ENCODE results near the gene SCML2. TPM values are rescaled to one million over a fixed set of nuclear protein-coding genes. Genes with fewer than 3 reads are reported as not detected.

Gene SCML2
- total RNA-seq, 2 experiments from 2014 or later, result 0.30 to 0.73 TPM

GRCh38 chrX:18351784-18352183 is 2.7 kb downstream of the SCML2 start:
- ChIA-PET POLR2A (no interaction called here), CTCF (no interaction called here)
- intact Hi-C loops (cut with DNase I, micrococcal nuclease), result no loop called here
- H3K27me3 Mint-ChIP-seq, result no peaks in the 10 kb centered on the region
- H3K27ac Mint-ChIP-seq, result no peak overlapping the region
- Histone ChIP-seq H3K36me3 (ENCODE audit: insufficient read depth, low read length) (no peaks in the 10 kb centered on the region), H3K4me3 (ENCODE audit: low read length) (no peak overlapping the region), H3K27ac (ENCODE audit: low read depth in 1 of 2, low read length in 2 of 2) (no peak overlapping the region), H3K9me3 (ENCODE audit: control insufficient read depth in 1 of 2, insufficient read depth in 1 of 2, low read length in 2 of 2) (no peaks in the 10 kb centered on the region), H3K4me1 (ENCODE audit: insufficient read depth, low read length) (peaks cover 10% of the 10 kb centered on the region), H3K27me3 (ENCODE audit: control insufficient read depth in 1 of 2, insufficient read depth in 2 of 2, low read length in 2 of 2) (peaks cover 0 to 5% of the 10 kb centered on the region in 2 experiments)
- DNase-seq, result no peak
- no peaks in the 10 kb centered on the region for H3K9me3 Mint-ChIP-seq
- H3K4me1 Mint-ChIP-seq (ENCODE audit: low read depth), result peaks cover 5% of the 10 kb centered on the region
- TF ChIP-seq CTCF (IDR thresholded peaks at IDR 0.05), result no peak
- ATAC-seq (ENCODE audit: poor library complexity), result no peak
- no peaks in the 10 kb centered on the region for H3K36me3 Mint-ChIP-seq (ENCODE audit: low read depth)
- H3K4me3 Mint-ChIP-seq, result peak overlapping the region; percentile 57

GRCh38 chrX:18348047-18348446 is 6.4 kb downstream of the SCML2 start:
- Mint-ChIP-seq H3K36me3 (ENCODE audit: low read depth) (no peaks in the 10 kb centered on the region), H3K27me3 (no peaks in the 10 kb centered on the region), H3K9me3 (no peaks in the 10 kb centered on the region), H3K4me3 (no peak overlapping the region), H3K4me1 (ENCODE audit: low read depth) (no peaks in the 10 kb centered on the region), H3K27ac (no peak overlapping the region)
- Histone ChIP-seq H3K27ac (ENCODE audit: low read depth in 1 of 2, low read length in 2 of 2) (no peak overlapping the region), H3K9me3 (ENCODE audit: control insufficient read depth in 1 of 2, insufficient read depth in 1 of 2, low read length in 2 of 2) (no peaks in the 10 kb centered on the region), H3K36me3 (ENCODE audit: insufficient read depth, low read length) (no peaks in the 10 kb centered on the region), H3K4me3 (ENCODE audit: low read length) (no peak overlapping the region), H3K4me1 (ENCODE audit: insufficient read depth, low read length) (no peaks in the 10 kb centered on the region), H3K27me3 (ENCODE audit: control insufficient read depth in 1 of 2, insufficient read depth in 2 of 2, low read length in 2 of 2) (peaks cover 0 to 5% of the 10 kb centered on the region in 2 experiments)
- ATAC-seq (ENCODE audit: poor library complexity), result no peak
- no peak for DNase-seq
- intact Hi-C loops (cut with DNase I, micrococcal nuclease), result no loop called here
- POLR2A ChIA-PET, result no interaction called here
- CTCF ChIA-PET, result no interaction called here
- TF ChIP-seq CTCF (IDR thresholded peaks at IDR 0.05), result no peak

GRCh38 chrX:18309401-18309800 is 45.1 kb downstream of the SCML2 start:
- Mint-ChIP-seq H3K36me3 (ENCODE audit: low read depth) (peaks cover 11% of the 10 kb centered on the region), H3K27ac (no peak overlapping the region), H3K27me3 (no peaks in the 10 kb centered on the region), H3K9me3 (no peaks in the 10 kb centered on the region), H3K4me1 (ENCODE audit: low read depth) (no peaks in the 10 kb centered on the region), H3K4me3 (no peak overlapping the region)
- no peaks in the 10 kb centered on the region for H3K36me3 ChIP-seq (ENCODE audit: insufficient read depth, low read length)
- H3K27ac ChIP-seq (ENCODE audit: low read depth in 1 of 2, low read length in 2 of 2), result no peak overlapping the region
- ATAC-seq (ENCODE audit: poor library complexity) (no peak), DNase-seq (no peak)
- H3K4me1 ChIP-seq (ENCODE audit: insufficient read depth, low read length), result no peaks in the 10 kb centered on the region
- no peak overlapping the region for H3K4me3 ChIP-seq (ENCODE audit: low read length)
- no peaks in the 10 kb centered on the region for H3K27me3 ChIP-seq (ENCODE audit: control insufficient read depth in 1 of 2, insufficient read depth in 2 of 2, low read length in 2 of 2)
- H3K9me3 ChIP-seq (ENCODE audit: control insufficient read depth in 1 of 2, insufficient read depth in 1 of 2, low read length in 2 of 2), result no peaks in the 10 kb centered on the region
- no peak for TF ChIP-seq CTCF (IDR thresholded peaks at IDR 0.05)
- CTCF ChIA-PET, result no interaction called here
- intact Hi-C loops (cut with DNase I, micrococcal nuclease), result no loop called here
- POLR2A ChIA-PET, result no interaction called here
